ENCODE measurements around the gene SHISAL2A.

SHISAL2A gene

GRCh38 chr1:52629667-52630066, 3.3 kb upstream of the SHISAL2A start:
- Histone ChIP-seq H3K27me3 (ENCODE audit: low read depth) (no peaks in the 10 kb centered on the region), H3K36me3 (replicated peaks) (no peaks in the 10 kb centered on the region), H3K9me3 (0 out of 2 replicates have a peak, but pooled peaks cover under 1% of the 10 kb centered on the region), H3K4me1 (no peaks in the 10 kb centered on the region), H3K4me3 (no peak overlapping the region)
- DNase-seq (ENCODE audit: low spot score in 2 of 2) = no peak
- in situ Hi-C loops (cut with MboI; ENCODE audit: low sequenced_read_pairs) = no loop called here

- Histone ChIP-seq H3K9me3 (no peaks in the 10 kb centered on the region), H3K27me3 (ENCODE audit: low read depth) (no peaks in the 10 kb centered on the region), H3K4me1 (no peaks in the 10 kb centered on the region), H3K4me3 (no peak overlapping the region), H3K36me3 (replicated peaks) (no peaks in the 10 kb centered on the region)
- no peak for DNase-seq (ENCODE audit: low spot score in 2 of 2)
- in situ Hi-C loops (cut with MboI; ENCODE audit: low sequenced_read_pairs) = no loop called here
Observed at GRCh38 chr1:52631759-52632331, 1.1 kb upstream of the SHISAL2A start.

- no peak overlapping the region for H3K4me3 ChIP-seq
- no peak for DNase-seq (ENCODE audit: low spot score in 2 of 2)
- in situ Hi-C loops (cut with MboI; ENCODE audit: low sequenced_read_pairs) = no loop called here
- no peaks in the 10 kb centered on the region for H3K4me1 ChIP-seq
- H3K36me3 ChIP-seq (replicated peaks) = no peaks in the 10 kb centered on the region
- H3K9me3 ChIP-seq = no peaks in the 10 kb centered on the region
- no peaks in the 10 kb centered on the region for H3K27me3 ChIP-seq (ENCODE audit: low read depth)
Observed at GRCh38 chr1:52633291-52633754, 355 bp downstream of the SHISAL2A start.

- H3K36me3 ChIP-seq (replicated peaks) = no peaks in the 10 kb centered on the region
- in situ Hi-C loops (cut with MboI; ENCODE audit: low sequenced_read_pairs) = no loop called here
- H3K4me1 ChIP-seq = no peaks in the 10 kb centered on the region
- no peaks in the 10 kb centered on the region for H3K9me3 ChIP-seq
- no peak for DNase-seq (ENCODE audit: low spot score in 2 of 2)
- no peaks in the 10 kb centered on the region for H3K27me3 ChIP-seq (ENCODE audit: low read depth)
- H3K4me3 ChIP-seq = no peak overlapping the region
Observed at GRCh38 chr1:52634111-52634510, 1.1 kb downstream of the SHISAL2A start.

- Histone ChIP-seq H3K9me3 (no peaks in the 10 kb centered on the region), H3K27me3 (ENCODE audit: low read depth) (no peaks in the 10 kb centered on the region), H3K4me3 (no peak overlapping the region), H3K36me3 (replicated peaks) (no peaks in the 10 kb centered on the region), H3K4me1 (no peaks in the 10 kb centered on the region)
- DNase-seq (ENCODE audit: low spot score in 2 of 2) = no peak
- in situ Hi-C loops (cut with MboI; ENCODE audit: low sequenced_read_pairs) = no loop called here
Observed at GRCh38 chr1:52635321-52636089, 2.5 kb downstream of the SHISAL2A start.

GRCh38 chr1:52636721-52637695, 4.0 kb downstream of the SHISAL2A start:
- H3K4me3 ChIP-seq = no peak overlapping the region
- H3K27me3 ChIP-seq (ENCODE audit: low read depth) = no peaks in the 10 kb centered on the region
- H3K4me1 ChIP-seq = no peaks in the 10 kb centered on the region
- no peaks in the 10 kb centered on the region for H3K9me3 ChIP-seq
- in situ Hi-C loops (cut with MboI; ENCODE audit: low sequenced_read_pairs) = no loop called here
- H3K36me3 ChIP-seq (replicated peaks) = no peaks in the 10 kb centered on the region
- DNase-seq (ENCODE audit: low spot score in 2 of 2) = no peak

GRCh38 chr1:52637946-52638345, 5.0 kb downstream of the SHISAL2A start:
- in situ Hi-C loops (cut with MboI; ENCODE audit: low sequenced_read_pairs) = no loop called here
- Histone ChIP-seq H3K4me1 (no peaks in the 10 kb centered on the region), H3K4me3 (no peak overlapping the region), H3K9me3 (no peaks in the 10 kb centered on the region), H3K36me3 (replicated peaks) (no peaks in the 10 kb centered on the region), H3K27me3 (ENCODE audit: low read depth) (no peaks in the 10 kb centered on the region)
- DNase-seq (ENCODE audit: low spot score in 2 of 2) = no peak

GRCh38 chr1:52640697-52641096, 7.7 kb downstream of the SHISAL2A start:
- in situ Hi-C loops (cut with MboI; ENCODE audit: low sequenced_read_pairs) = no loop called here
- H3K36me3 ChIP-seq (replicated peaks) = no peaks in the 10 kb centered on the region
- H3K4me1 ChIP-seq = no peaks in the 10 kb centered on the region
- no peak overlapping the region for H3K4me3 ChIP-seq
- H3K9me3 ChIP-seq = no peaks in the 10 kb centered on the region
- H3K27me3 ChIP-seq (ENCODE audit: low read depth) = peaks cover under 1% of the 10 kb centered on the region; the same call in 1 of the 2 replicates
- no peak for DNase-seq (ENCODE audit: low spot score in 2 of 2)

GRCh38 chr1:52641307-52641706, 8.3 kb downstream of the SHISAL2A start:
- DNase-seq (ENCODE audit: low spot score in 2 of 2) = no peak
- no peaks in the 10 kb centered on the region for H3K36me3 ChIP-seq (replicated peaks)
- H3K4me1 ChIP-seq = no peaks in the 10 kb centered on the region
- H3K27me3 ChIP-seq (ENCODE audit: low read depth) = peaks cover 2% of the 10 kb centered on the region; the same call in 1 of the 2 replicates
- no peaks in the 10 kb centered on the region for H3K9me3 ChIP-seq
- H3K4me3 ChIP-seq = no peak overlapping the region
- in situ Hi-C loops (cut with MboI; ENCODE audit: low sequenced_read_pairs) = no loop called here

GRCh38 chr1:52645261-52645660, 12.3 kb downstream of the SHISAL2A start:
- DNase-seq (ENCODE audit: low spot score in 2 of 2) = no peak
- H3K36me3 ChIP-seq (replicated peaks) = no peaks in the 10 kb centered on the region
- peaks cover 2% of the 10 kb centered on the region; the same call in 1 of the 2 replicates for H3K27me3 ChIP-seq (ENCODE audit: low read depth)
- in situ Hi-C loops (cut with MboI; ENCODE audit: low sequenced_read_pairs) = no loop called here
- H3K4me1 ChIP-seq = no peaks in the 10 kb centered on the region
- no peak overlapping the region for H3K4me3 ChIP-seq
- H3K9me3 ChIP-seq = no peaks in the 10 kb centered on the region

- no peaks in the 10 kb centered on the region for H3K4me1 ChIP-seq
- H3K27me3 ChIP-seq (ENCODE audit: low read depth) = no peaks in the 10 kb centered on the region
- H3K4me3 ChIP-seq = no peak overlapping the region
- DNase-seq (ENCODE audit: low spot score in 2 of 2) = no peak
- H3K36me3 ChIP-seq (replicated peaks) = no peaks in the 10 kb centered on the region
- H3K9me3 ChIP-seq = no peaks in the 10 kb centered on the region
- in situ Hi-C loops (cut with MboI; ENCODE audit: low sequenced_read_pairs) = no loop called here
Observed at GRCh38 chr1:52651904-52652303, 18.9 kb downstream of the SHISAL2A start.

- in situ Hi-C loops (cut with MboI; ENCODE audit: low sequenced_read_pairs) = no loop called here
- Histone ChIP-seq H3K27me3 (ENCODE audit: low read depth) (no peaks in the 10 kb centered on the region), H3K4me1 (no peaks in the 10 kb centered on the region), H3K4me3 (no peak overlapping the region), H3K36me3 (replicated peaks) (no peaks in the 10 kb centered on the region), H3K9me3 (no peaks in the 10 kb centered on the region)
- DNase-seq (ENCODE audit: low spot score in 2 of 2) = no peak
Observed at GRCh38 chr1:52653207-52653849, 20.4 kb downstream of the SHISAL2A start.

- in situ Hi-C loops (cut with MboI; ENCODE audit: low sequenced_read_pairs) = no loop called here
- H3K27me3 ChIP-seq (ENCODE audit: low read depth) = no peaks in the 10 kb centered on the region
- H3K36me3 ChIP-seq (replicated peaks) = no peaks in the 10 kb centered on the region
- H3K9me3 ChIP-seq = no peaks in the 10 kb centered on the region
- no peak overlapping the region for H3K4me3 ChIP-seq
- H3K4me1 ChIP-seq = no peaks in the 10 kb centered on the region
- DNase-seq (ENCODE audit: low spot score in 2 of 2) = no peak
Observed at GRCh38 chr1:52654063-52654462, 21.1 kb downstream of the SHISAL2A start.
